Activated B cell treated with CpG ODN at 0.5 μM for 24 hours (primary cell): ENCODE measurements around the gene DNM1. TPM values are rescaled to one million over a fixed set of nuclear protein-coding genes. Genes with fewer than 3 reads are reported as not detected.

Experiments used
- ATAC-seq: fragments of 200-7000 bp; cut with Tn5 transposase; one replicate; pipeline ENCODE4 v1.10.0; 2021; ENCODE audit warnings: low read depth, mild to moderate bottlenecking, moderate library complexity
- CTCF ChIA-PET: fragments of 350-600 bp; sonication (Branson Sonifier 250); formaldehyde crosslinking; loops from one replicate; lab custom pipeline; 2021; ENCODE audit warnings: antibody characterized with exemption; lab: Charles Lee
- POLR2A ChIA-PET: fragments of 350-600 bp; sonication (Branson Sonifier 250); formaldehyde crosslinking; loops from one replicate; lab custom pipeline; 2021; ENCODE audit warnings: antibody characterized with exemption; lab: Charles Lee
- DNase-seq: peaks from one replicate; pipeline ENCODE4 v3.0.0; 2022
- H3K27ac Mint-ChIP-seq: one replicate; pipeline ENCODE4 v1.8.0; 2020; ENCODE audit warnings: mixed read lengths
- H3K27me3 Mint-ChIP-seq: one replicate; pipeline ENCODE4 v1.8.0; 2021; ENCODE audit warnings: mixed read lengths
- H3K36me3 Mint-ChIP-seq: one replicate; pipeline ENCODE4 v1.8.0; 2021; ENCODE audit warnings: low read depth, mixed read lengths
- H3K4me1 Mint-ChIP-seq: one replicate; pipeline ENCODE4 v1.8.0; 2021; ENCODE audit warnings: mixed read lengths
- H3K4me3 Mint-ChIP-seq: one replicate; pipeline ENCODE4 v1.8.0; 2020; ENCODE audit warnings: mild to moderate bottlenecking, mixed read lengths
- H3K9me3 Mint-ChIP-seq: one replicate; pipeline ENCODE4 v1.8.0; 2020; ENCODE audit warnings: mixed read lengths
- intact Hi-C: fragments of 100-400 bp; cut with micrococcal nuclease; formaldehyde crosslinking; loops from one replicate; pipeline ENCODE4 v1.15.1; 2024
- total RNA-seq: library from RNA; stranded (reverse); gene quantifications from 2 replicates; pipeline ENCODE4 v1.2.3, GENCODE V29; 2022
- TF ChIP-seq, protein P1 (sequence below): fragments of 200-600 bp; IDR thresholded peaks from one replicate; pipeline ENCODE4 v1.8.0; 2022; ENCODE audit warnings: antibody characterized with exemption, mild to moderate bottlenecking

The DNM1 gene
- total RNA-seq, 1 donor from 2014 or later, result 0.86 TPM

DNA sequence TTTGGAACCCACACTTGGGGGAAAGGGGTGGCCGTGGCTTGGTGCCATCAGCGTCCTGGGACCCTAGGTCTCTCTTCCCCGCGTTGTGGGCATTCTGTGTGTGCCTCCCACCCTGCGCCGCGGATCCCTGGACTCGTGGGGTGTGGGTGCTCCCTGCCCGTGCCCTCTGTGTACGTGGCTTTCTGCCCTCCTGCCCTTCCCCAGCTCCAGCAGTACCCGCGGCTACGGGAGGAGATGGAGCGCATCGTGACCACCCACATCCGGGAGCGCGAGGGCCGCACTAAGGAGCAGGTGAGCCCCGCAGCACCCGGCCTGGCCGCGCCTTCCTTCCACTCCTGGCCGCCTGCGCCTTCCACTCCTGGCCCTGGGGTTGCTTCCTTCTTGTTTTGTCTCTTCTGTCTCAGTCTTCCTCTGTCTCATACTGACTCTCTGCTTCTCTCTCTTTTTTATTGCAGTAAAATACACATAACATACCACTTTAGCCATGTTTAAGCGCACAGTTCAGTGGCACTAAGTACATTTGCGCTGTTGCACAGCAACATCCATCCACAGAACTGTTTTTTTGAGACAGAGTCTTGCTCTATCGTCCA lies 30.7 kb downstream of the DNM1 start:
- intact Hi-C loops, result no loop called here
- Mint-ChIP-seq H3K27ac (no peak overlapping the region), H3K4me3 (no peak overlapping the region), H3K27me3 (no peaks in the 10 kb centered on the region), H3K36me3 (no peaks in the 10 kb centered on the region), H3K9me3 (no peaks in the 10 kb centered on the region), H3K4me1 (no peaks in the 10 kb centered on the region)
- DNase-seq, result no peak
- ATAC-seq, result no peak
- TF ChIP-seq, protein P1, sequence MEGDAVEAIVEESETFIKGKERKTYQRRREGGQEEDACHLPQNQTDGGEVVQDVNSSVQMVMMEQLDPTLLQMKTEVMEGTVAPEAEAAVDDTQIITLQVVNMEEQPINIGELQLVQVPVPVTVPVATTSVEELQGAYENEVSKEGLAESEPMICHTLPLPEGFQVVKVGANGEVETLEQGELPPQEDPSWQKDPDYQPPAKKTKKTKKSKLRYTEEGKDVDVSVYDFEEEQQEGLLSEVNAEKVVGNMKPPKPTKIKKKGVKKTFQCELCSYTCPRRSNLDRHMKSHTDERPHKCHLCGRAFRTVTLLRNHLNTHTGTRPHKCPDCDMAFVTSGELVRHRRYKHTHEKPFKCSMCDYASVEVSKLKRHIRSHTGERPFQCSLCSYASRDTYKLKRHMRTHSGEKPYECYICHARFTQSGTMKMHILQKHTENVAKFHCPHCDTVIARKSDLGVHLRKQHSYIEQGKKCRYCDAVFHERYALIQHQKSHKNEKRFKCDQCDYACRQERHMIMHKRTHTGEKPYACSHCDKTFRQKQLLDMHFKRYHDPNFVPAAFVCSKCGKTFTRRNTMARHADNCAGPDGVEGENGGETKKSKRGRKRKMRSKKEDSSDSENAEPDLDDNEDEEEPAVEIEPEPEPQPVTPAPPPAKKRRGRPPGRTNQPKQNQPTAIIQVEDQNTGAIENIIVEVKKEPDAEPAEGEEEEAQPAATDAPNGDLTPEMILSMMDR, result no peak
- CTCF ChIA-PET, result no interaction called here
- POLR2A ChIA-PET, result no interaction called here

DNA sequence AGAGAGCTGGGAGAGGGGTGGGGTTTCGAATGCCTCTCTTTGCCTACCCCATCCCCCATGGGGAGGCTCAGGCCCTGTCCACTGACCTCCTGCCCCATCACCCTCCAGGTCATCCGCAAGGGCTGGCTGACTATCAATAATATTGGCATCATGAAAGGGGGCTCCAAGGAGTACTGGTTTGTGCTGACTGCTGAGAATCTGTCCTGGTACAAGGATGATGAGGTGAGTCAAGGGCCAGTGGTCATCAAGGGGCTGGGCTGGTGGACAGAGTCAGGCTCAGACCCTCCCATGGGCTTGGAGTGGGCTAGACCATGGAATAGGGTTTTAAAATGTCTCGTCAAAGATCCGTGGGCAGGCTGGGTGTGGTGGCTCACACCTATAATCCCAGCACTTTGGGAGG lies 38.9 kb downstream of the DNM1 start:
- Mint-ChIP-seq H3K9me3 (no peaks in the 10 kb centered on the region), H3K27ac (no peak overlapping the region), H3K36me3 (no peaks in the 10 kb centered on the region), H3K27me3 (peaks cover 25% of the 10 kb centered on the region), H3K4me1 (peaks cover 11% of the 10 kb centered on the region), H3K4me3 (no peak overlapping the region)
- ATAC-seq (no peak), DNase-seq (no peak)
- POLR2A ChIA-PET, result no interaction called here
- TF ChIP-seq, protein P1, result no peak
- CTCF ChIA-PET, result interaction anchor here (1.3 kb wide), 1 partner anchor 13 kb away, joined by 3 read pairs; no protein-coding TSS in a partner anchor
- intact Hi-C loops, result no loop called here

DNA sequence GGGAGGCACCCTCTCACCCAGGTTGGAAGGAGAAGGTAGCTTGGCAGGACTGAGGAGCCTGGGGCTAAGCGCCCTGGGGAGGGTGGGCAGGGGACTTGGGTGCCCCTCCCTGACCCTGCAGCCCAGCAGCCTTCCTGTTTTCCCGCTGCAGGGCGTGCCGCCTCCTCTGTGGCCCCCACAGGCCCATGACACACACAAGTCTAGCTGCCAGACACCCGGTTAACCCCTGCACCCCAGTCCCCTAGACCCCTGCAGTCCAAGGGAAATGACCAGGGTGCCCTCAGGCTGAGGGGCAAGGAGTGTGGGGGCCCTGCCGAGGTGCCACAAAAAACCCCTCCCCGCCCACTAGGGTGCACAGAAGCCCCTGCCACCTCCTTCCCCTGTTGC lies 39.6 kb downstream of the DNM1 start:
- TF ChIP-seq, protein P1, result no peak
- Mint-ChIP-seq H3K27me3 (peaks cover 25% of the 10 kb centered on the region), H3K4me3 (no peak overlapping the region), H3K36me3 (no peaks in the 10 kb centered on the region), H3K27ac (no peak overlapping the region), H3K4me1 (peaks cover 11% of the 10 kb centered on the region), H3K9me3 (no peaks in the 10 kb centered on the region)
- ChIA-PET POLR2A (no interaction called here), CTCF (no interaction called here)
- intact Hi-C loops, result no loop called here
- no peak for ATAC-seq
- DNase-seq, result no peak

DNA sequence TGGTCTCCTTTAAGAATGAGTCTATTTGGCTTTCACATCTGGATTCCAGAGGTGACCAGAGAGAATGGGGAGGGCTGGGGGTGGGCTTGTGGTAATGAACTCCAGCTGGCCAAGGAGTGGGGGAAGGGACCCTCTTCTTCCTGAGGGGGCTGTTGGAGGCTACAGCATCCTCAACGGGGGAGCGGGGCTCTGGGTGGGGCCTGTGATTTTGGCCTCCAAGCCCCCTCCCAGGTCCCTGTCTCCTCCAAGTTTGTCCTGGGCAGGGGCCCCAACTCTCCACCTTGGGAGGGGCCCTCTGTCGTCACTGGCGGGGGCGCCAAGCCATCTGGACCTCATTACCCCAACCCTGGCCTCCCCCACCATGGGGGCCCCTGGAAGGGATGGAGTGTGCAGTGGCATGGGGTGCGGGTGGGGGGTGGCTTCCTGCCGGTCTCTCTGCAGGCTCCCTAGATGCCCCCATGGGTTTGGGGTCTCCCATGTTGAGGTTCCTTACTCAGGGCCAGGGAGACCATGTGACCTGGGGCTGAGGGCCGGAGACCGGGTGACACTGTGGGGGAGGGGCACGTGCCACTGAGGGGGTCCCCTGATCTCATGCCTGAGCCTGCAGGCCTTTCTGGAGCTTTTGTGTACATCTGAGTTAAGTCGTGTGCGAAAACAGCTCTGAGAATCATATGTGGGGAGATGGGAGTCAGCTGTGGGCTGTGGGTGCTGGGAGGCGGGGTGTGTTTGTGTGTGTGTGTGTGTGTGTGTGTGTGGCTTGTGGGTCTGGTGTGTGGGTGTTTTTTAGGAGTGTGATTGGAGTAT lies 40.2 kb downstream of the DNM1 start:
- CTCF ChIA-PET, result no interaction called here
- POLR2A ChIA-PET, result no interaction called here
- Mint-ChIP-seq H3K4me3 (no peak overlapping the region), H3K9me3 (no peaks in the 10 kb centered on the region), H3K27me3 (peaks cover 25% of the 10 kb centered on the region), H3K27ac (no peak overlapping the region), H3K36me3 (no peaks in the 10 kb centered on the region), H3K4me1 (peaks cover 11% of the 10 kb centered on the region)
- DNase-seq (no peak), ATAC-seq (no peak)
- TF ChIP-seq, protein P1, result no peak
- intact Hi-C loops, result no loop called here

DNA sequence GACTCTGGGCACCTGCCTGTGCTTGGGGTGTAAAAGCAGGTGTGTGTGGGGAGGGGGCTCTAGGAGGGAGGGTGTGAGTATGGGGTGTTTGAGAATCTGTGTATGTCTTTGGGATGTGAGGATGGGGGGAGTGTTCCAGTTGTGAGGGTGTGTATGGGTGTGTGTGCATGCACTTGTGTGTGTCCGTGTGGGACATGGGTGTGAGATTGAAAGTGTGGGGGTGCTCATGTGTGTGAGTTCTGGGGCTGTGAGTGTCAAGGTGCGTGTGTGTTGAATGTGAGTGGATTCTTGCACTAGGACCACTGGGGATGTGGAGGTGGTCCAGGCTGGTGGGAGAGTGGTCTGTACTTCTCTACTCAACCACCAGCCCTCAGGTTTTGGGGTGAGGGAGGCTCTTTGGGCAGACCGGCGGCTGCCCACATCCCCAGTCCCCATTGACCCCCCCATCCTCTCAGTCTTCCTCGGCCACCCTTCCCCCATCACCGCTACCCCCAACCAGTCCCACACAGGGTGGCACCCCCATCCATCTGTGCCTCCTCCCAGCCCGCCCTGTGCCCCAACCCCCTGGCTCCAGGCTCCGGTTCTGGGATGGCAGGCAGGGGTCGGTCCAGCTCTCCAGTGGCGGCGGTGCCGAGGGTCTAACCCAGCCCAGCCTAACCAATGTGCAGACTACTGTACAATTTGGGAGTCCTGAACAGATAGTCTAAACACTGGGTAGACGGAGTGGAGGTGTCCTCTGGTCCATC lies 41.1 kb downstream of the DNM1 start:
- DNase-seq, result no peak
- H3K4me1 Mint-ChIP-seq, result peaks cover 11% of the 10 kb centered on the region
- peaks cover 24% of the 10 kb centered on the region for H3K27me3 Mint-ChIP-seq
- intact Hi-C loops, result no loop called here
- TF ChIP-seq, protein P1, result no peak
- no peaks in the 10 kb centered on the region for H3K9me3 Mint-ChIP-seq
- CTCF ChIA-PET, result no interaction called here
- no peak for ATAC-seq
- no peak overlapping the region for H3K27ac Mint-ChIP-seq
- H3K36me3 Mint-ChIP-seq, result no peaks in the 10 kb centered on the region
- POLR2A ChIA-PET, result interaction anchor here (0.6 kb wide), 1 partner anchor 1216 kb away, joined by 4 read pairs; no protein-coding TSS in a partner anchor
- H3K4me3 Mint-ChIP-seq, result no peak overlapping the region
